ENCODE data around the gene TNFSF11. TPM values are rescaled to one million over a fixed set of nuclear protein-coding genes. Genes with fewer than 3 reads are reported as not detected.

TNFSF11 gene
- total and polyA plus RNA-seq, 2 of the 4 experiments (the other 2 are of a cell fraction) = not detected

GRCh38 chr13:42532561-42533335 lies 41.2 kb upstream of the TNFSF11 start:
- no peak overlapping the region for H2BK15ac ChIP-seq (ENCODE audit: low read depth, low read length)
- ChIA-PET CTCF (no interaction called here), POLR2A (ENCODE audit: unreplicated experiment) (no interaction called here)
- H2AK5ac ChIP-seq (ENCODE audit: low read depth, low read length) = no peak overlapping the region
- H3K79me1 ChIP-seq (ENCODE audit: low read depth in 1 of 2, low read length in 2 of 2) = no peaks in the 10 kb centered on the region
- no peaks in the 10 kb centered on the region for H3K9me3 ChIP-seq (ENCODE audit: control insufficient read depth, insufficient read depth, low read length)
- no peaks in the 10 kb centered on the region for H3K9me1 ChIP-seq (ENCODE audit: insufficient read depth, low read length)
- H3K14ac ChIP-seq (replicated peaks; ENCODE audit: low read depth, low read length) = no peak overlapping the region
- H3K18ac ChIP-seq (ENCODE audit: low read depth, low read length) = no peak overlapping the region
- H4K20me1 ChIP-seq (ENCODE audit: insufficient read depth, low read length) = no peaks in the 10 kb centered on the region
- peaks cover 6% of the 10 kb centered on the region for H3K27me3 ChIP-seq (ENCODE audit: control insufficient read depth, insufficient read depth, low read length)
- no peak overlapping the region for H4K91ac ChIP-seq (ENCODE audit: insufficient read depth, low read depth, low read length)
- no peak overlapping the region for H3K27ac ChIP-seq (ENCODE audit: insufficient read depth, low read length)
- ATAC-seq (ENCODE audit: low read depth) = no peak
- no peaks in the 10 kb centered on the region for H3K36me3 ChIP-seq (ENCODE audit: control insufficient read depth, insufficient read depth, low read length)
- no peak overlapping the region for H3K23ac ChIP-seq (ENCODE audit: low read depth, low read length)
- H4K5ac ChIP-seq (ENCODE audit: low read depth, low read length) = no peak overlapping the region
- H3K4me1 ChIP-seq (ENCODE audit: control insufficient read depth, insufficient read depth, low read length) = no peaks in the 10 kb centered on the region
- H3K4me3 ChIP-seq (ENCODE audit: insufficient read depth, low read depth, low read length) = no peak overlapping the region
- no peak overlapping the region for H4K8ac ChIP-seq (ENCODE audit: low read depth in 2 of 2, low read length in 2 of 2)
- WGBS, 2 experiments (ENCODE audit: extremely low coverage in 2 of 2, insufficient read length in 1 of 2) = no CpG with 5 or more reads among the region's 4 CpGs
- in situ Hi-C loops (cut with MboI; ENCODE audit: low sequenced_read_pairs) = no loop called here
- TF ChIP-seq MAFK (IDR thresholded peaks at IDR 0.05; ENCODE audit: low read depth, low read length) (no peak), POLR2A (IDR thresholded peaks at IDR 0.05; ENCODE audit: low read depth, low read length) (no peak), USF2 (IDR thresholded peaks at IDR 0.05; ENCODE audit: low read depth, low read length) (no peak), CTCF (conservative IDR thresholded peaks at IDR 0.05; ENCODE audit: low read depth, low read length) (no peak), NFE2L2 (IDR thresholded peaks at IDR 0.05; ENCODE audit: low read depth, low read length) (no peak), ELK1 (IDR thresholded peaks at IDR 0.05; ENCODE audit: borderline replicate concordance, low read depth, low read length) (no peak), CHD1 (IDR thresholded peaks at IDR 0.05; ENCODE audit: low read depth, low read length) (no peak), MAZ (IDR thresholded peaks at IDR 0.05; ENCODE audit: borderline replicate concordance, low read depth, low read length) (no peak), FOS (IDR thresholded peaks at IDR 0.05; ENCODE audit: low read depth, low read length) (no peak), RFX5 (IDR thresholded peaks at IDR 0.05; ENCODE audit: low read depth, low read length) (no peak), BHLHE40 (IDR thresholded peaks at IDR 0.05; ENCODE audit: low read depth, low read length) (no peak), CEBPB (IDR thresholded peaks at IDR 0.05; ENCODE audit: low read depth, low read length) (no peak)
- BruUV-seq (replicated peaks) = no TSS peak
- H2BK20ac ChIP-seq (ENCODE audit: low read depth, low read length) = no peak overlapping the region
- H2BK120ac ChIP-seq (ENCODE audit: low read depth, low read length) = no peak overlapping the region
- DNase-seq = no peak
- H3K4ac ChIP-seq (ENCODE audit: low read depth, low read length) = no peak overlapping the region
- no peak overlapping the region for H3K9ac ChIP-seq (ENCODE audit: low read depth, low read length)
- no peak overlapping the region for H3K56ac ChIP-seq (ENCODE audit: extremely low read depth, insufficient read depth, low read length)
- H3K4me2 ChIP-seq (ENCODE audit: low read depth, low read length) = no peak overlapping the region
- intact Hi-C loops (cut with micrococcal nuclease) = no loop called here
- dilution Hi-C loops (cut with HindIII; ENCODE audit: low sequenced_read_pairs, unreplicated experiment) = no loop called here
- H2BK5ac ChIP-seq (ENCODE audit: low read depth, low read length, poor library complexity, severe bottlenecking) = no peak overlapping the region
- no peak overlapping the region for H2AFZ ChIP-seq (replicated peaks; ENCODE audit: low read length, poor library complexity)
- no peak overlapping the region for H2AK9ac ChIP-seq (replicated peaks; ENCODE audit: low read depth, low read length, poor library complexity)

Measured in IMR-90 (cell line).